Measurements from ENCODE around the gene SCN4A.

DNA sequence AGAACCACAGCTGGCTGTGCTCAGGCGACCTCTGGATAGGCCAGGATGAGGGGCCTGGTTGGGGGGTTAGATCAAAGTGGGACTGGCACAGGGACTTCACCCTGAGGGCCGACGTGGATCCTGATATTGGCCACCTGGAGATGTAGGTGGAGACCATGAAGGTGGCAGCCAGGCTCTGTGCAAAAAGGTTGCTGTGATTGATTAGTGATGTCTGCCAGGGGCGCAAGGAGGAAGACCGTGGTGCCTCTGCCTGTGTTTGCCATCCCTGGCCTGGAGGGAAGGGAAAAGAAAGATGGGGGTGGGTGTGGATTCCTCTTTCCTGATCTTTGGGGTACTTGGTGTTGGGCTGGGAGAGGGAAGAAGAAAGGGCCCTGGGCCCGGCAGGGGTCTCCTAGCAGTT is 529 bp upstream of the SCN4A start:
- TF ChIP-seq, protein P1, sequence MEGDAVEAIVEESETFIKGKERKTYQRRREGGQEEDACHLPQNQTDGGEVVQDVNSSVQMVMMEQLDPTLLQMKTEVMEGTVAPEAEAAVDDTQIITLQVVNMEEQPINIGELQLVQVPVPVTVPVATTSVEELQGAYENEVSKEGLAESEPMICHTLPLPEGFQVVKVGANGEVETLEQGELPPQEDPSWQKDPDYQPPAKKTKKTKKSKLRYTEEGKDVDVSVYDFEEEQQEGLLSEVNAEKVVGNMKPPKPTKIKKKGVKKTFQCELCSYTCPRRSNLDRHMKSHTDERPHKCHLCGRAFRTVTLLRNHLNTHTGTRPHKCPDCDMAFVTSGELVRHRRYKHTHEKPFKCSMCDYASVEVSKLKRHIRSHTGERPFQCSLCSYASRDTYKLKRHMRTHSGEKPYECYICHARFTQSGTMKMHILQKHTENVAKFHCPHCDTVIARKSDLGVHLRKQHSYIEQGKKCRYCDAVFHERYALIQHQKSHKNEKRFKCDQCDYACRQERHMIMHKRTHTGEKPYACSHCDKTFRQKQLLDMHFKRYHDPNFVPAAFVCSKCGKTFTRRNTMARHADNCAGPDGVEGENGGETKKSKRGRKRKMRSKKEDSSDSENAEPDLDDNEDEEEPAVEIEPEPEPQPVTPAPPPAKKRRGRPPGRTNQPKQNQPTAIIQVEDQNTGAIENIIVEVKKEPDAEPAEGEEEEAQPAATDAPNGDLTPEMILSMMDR (IDR thresholded peaks at IDR 0.05; ENCODE audit: poor library complexity) = no peak
- TF ChIP-seq EZH2 (IDR thresholded peaks at IDR 0.05; ENCODE audit: borderline replicate concordance) (no peak), EZH2phosphoT487 (IDR thresholded peaks at IDR 0.05; ENCODE audit: low read depth, severe bottlenecking, unreplicated experiment) (no peak)
